GDM1 (cell line): ENCODE measurements around the gene PARD3.

Experiments used
- DNase-seq: peaks from one replicate; lab custom pipeline; 2025; lab: John Stamatoyannopoulos, UW

Gene PARD3

GRCh38 chr10:34154383-34154900 lies 660.7 kb downstream of the PARD3 start:
- DNase-seq: no peak

- DNase-seq: no peak
These were observed 661.3 kb downstream of the PARD3 start for GRCh38 chr10:34153663-34154382.

- DNase-seq: no peak
These were observed 662.7 kb downstream of the PARD3 start for GRCh38 chr10:34152434-34152833.

GRCh38 chr10:34151931-34152330 lies 663.2 kb downstream of the PARD3 start:
- DNase-seq: no peak

- no peak for DNase-seq
These were observed 663.6 kb downstream of the PARD3 start for GRCh38 chr10:34151481-34151880.

- DNase-seq: no peak
These were observed 665.0 kb downstream of the PARD3 start for GRCh38 chr10:34150103-34150502.

- no peak for DNase-seq
These were observed 666.8 kb downstream of the PARD3 start for GRCh38 chr10:34148305-34148657.

GRCh38 chr10:34147641-34148304 lies 667.3 kb downstream of the PARD3 start:
- DNase-seq: no peak

- no peak for DNase-seq
These were observed 669.4 kb downstream of the PARD3 start for GRCh38 chr10:34145715-34146114.

- no peak for DNase-seq
These were observed 671.6 kb downstream of the PARD3 start for GRCh38 chr10:34143466-34143865.

- DNase-seq: no peak
These were observed 673.9 kb downstream of the PARD3 start for GRCh38 chr10:34141032-34141680.

GRCh38 chr10:34139559-34139958 lies 675.5 kb downstream of the PARD3 start:
- no peak for DNase-seq

GRCh38 chr10:34137955-34138354 lies 677.1 kb downstream of the PARD3 start:
- DNase-seq: no peak

GRCh38 chr10:34137201-34137600 lies 677.9 kb downstream of the PARD3 start:
- no peak for DNase-seq

- DNase-seq: no peak
These were observed 679.6 kb downstream of the PARD3 start for GRCh38 chr10:34135515-34135914.

- no peak for DNase-seq
These were observed 680.5 kb downstream of the PARD3 start for GRCh38 chr10:34134602-34135001.

GRCh38 chr10:34133406-34133805 lies 681.7 kb downstream of the PARD3 start:
- DNase-seq: no peak

- DNase-seq: no peak
These were observed 683.9 kb downstream of the PARD3 start for GRCh38 chr10:34131152-34131551.

- DNase-seq: no peak
These were observed 687.4 kb downstream of the PARD3 start for GRCh38 chr10:34127676-34128075.

GRCh38 chr10:34126371-34127151 lies 688.5 kb downstream of the PARD3 start:
- DNase-seq: no peak

GRCh38 chr10:34125702-34126101 lies 689.4 kb downstream of the PARD3 start:
- no peak for DNase-seq

GRCh38 chr10:34124522-34125035 lies 690.5 kb downstream of the PARD3 start:
- DNase-seq: no peak
